A204.1 (cell line): ENCODE data around the gene VPS16.
"Not testable (repeated sequence)": the region's sequence is repeated elsewhere in the genome, so short reads cannot be mapped to it uniquely, and the experiment has no call there.

Source experiments
- FAIRE-seq: peaks from 2 replicates; lab custom pipeline; 2012; peaks lifted over from hg19 to GRCh38; lab: Jason Lieb, UNC

Gene VPS16

GRCh38 chr20:2871661-2872458 is 31.3 kb downstream of the VPS16 start:
- no peak for FAIRE-seq

GRCh38 chr20:2872459-2873009 is 32.0 kb downstream of the VPS16 start:
- no peak for FAIRE-seq

GRCh38 chr20:2873010-2873746 is 32.6 kb downstream of the VPS16 start, which contains the start of gene PTPRA:
Gene PTPRA (plus strand): TSS chr20:2873481. CDS start chr20:2964278, 90,797 bp downstream.
- FAIRE-seq, result no peak

- no peak for FAIRE-seq
Observed at GRCh38 chr20:2873747-2874041, 33.1 kb downstream of the VPS16 start.

GRCh38 chr20:2874456-2874855 is 33.9 kb downstream of the VPS16 start:
- FAIRE-seq, result no peak

- FAIRE-seq, result no peak
Observed at GRCh38 chr20:2875690-2876203, 35.2 kb downstream of the VPS16 start.

GRCh38 chr20:2878515-2878914 is 38.0 kb downstream of the VPS16 start:
- no peak for FAIRE-seq

GRCh38 chr20:2879146-2879545 is 38.6 kb downstream of the VPS16 start:
- FAIRE-seq, result no peak

- FAIRE-seq, result no peak
Observed at GRCh38 chr20:2880650-2881049, 40.1 kb downstream of the VPS16 start.

GRCh38 chr20:2883726-2884637 is 43.4 kb downstream of the VPS16 start:
- FAIRE-seq, result no peak

- no peak for FAIRE-seq
Observed at GRCh38 chr20:2887715-2888114, 47.2 kb downstream of the VPS16 start.

- no peak for FAIRE-seq
Observed at GRCh38 chr20:2888224-2888955, 47.8 kb downstream of the VPS16 start.

- no peak for FAIRE-seq
Observed at GRCh38 chr20:2889209-2889608, 48.7 kb downstream of the VPS16 start.

GRCh38 chr20:2889797-2890196 is 49.3 kb downstream of the VPS16 start:
- FAIRE-seq, result no peak

- no peak for FAIRE-seq
Observed at GRCh38 chr20:2890742-2891141, 50.2 kb downstream of the VPS16 start.

GRCh38 chr20:2891343-2891742 is 50.8 kb downstream of the VPS16 start:
- FAIRE-seq, result no peak

GRCh38 chr20:2892376-2892775 is 51.8 kb downstream of the VPS16 start:
- no peak for FAIRE-seq

GRCh38 chr20:2894221-2894620 is 53.7 kb downstream of the VPS16 start:
- no peak for FAIRE-seq

GRCh38 chr20:2895154-2895553 is 54.6 kb downstream of the VPS16 start:
- not testable (repeated sequence) for FAIRE-seq

GRCh38 chr20:2899243-2899642 is 58.7 kb downstream of the VPS16 start:
- no peak for FAIRE-seq

- no peak for FAIRE-seq
Observed at GRCh38 chr20:2900845-2901592, 60.5 kb downstream of the VPS16 start.
